Epithelial cell of esophagus (primary cell): ENCODE results near the gene ZNF354B.
A peak's percentile ranks its signal among the peaks of the same experiment; 100 is the strongest.
"Not testable (repeated sequence)": the region's sequence is repeated elsewhere in the genome, so short reads cannot be mapped to it uniquely, and the experiment has no call there.

Source experiments
- DNase-seq: peaks from one replicate; pipeline ENCODE4 v3.0.0; 2010; ENCODE audit warnings: low read depth
- H3K4me3 ChIP-seq: 2 replicates; pipeline ENCODE4 v1.5.1; 2011; ENCODE audit warnings: mild to moderate bottlenecking, low read length, control low read depth
- TF ChIP-seq, protein P1 (sequence below): IDR thresholded peaks from 2 replicates; pipeline ENCODE4 v1.5.1; 2011; ENCODE audit warnings: low read depth, mild to moderate bottlenecking, low read length, control low read depth, inconsistent platforms; ENCODE audit not compliant: insufficient read depth; ENCODE audit errors: missing control alignments

ZNF354B gene

DNA sequence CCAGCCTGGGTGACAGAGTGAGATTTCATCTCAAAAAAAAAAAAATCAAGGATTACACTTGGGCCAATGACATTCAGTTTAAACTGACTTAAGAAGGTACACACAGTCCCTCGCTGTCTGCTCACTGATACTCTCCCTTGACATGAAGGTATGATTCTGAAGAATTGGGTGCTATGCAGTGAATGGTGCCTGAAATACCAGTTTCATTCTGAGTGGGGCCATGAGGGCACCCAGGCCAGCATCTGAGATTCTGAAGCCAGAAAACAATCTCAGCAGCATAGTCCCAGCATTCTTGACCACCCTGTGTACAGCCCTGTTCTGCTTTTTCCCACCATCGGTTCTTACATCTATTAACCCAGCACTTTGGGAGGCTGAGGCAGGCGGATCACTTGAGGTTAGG, 7.8 kb upstream of the ZNF354B start:
- H3K4me3 ChIP-seq, result no peak overlapping the region
- TF ChIP-seq, protein P1, sequence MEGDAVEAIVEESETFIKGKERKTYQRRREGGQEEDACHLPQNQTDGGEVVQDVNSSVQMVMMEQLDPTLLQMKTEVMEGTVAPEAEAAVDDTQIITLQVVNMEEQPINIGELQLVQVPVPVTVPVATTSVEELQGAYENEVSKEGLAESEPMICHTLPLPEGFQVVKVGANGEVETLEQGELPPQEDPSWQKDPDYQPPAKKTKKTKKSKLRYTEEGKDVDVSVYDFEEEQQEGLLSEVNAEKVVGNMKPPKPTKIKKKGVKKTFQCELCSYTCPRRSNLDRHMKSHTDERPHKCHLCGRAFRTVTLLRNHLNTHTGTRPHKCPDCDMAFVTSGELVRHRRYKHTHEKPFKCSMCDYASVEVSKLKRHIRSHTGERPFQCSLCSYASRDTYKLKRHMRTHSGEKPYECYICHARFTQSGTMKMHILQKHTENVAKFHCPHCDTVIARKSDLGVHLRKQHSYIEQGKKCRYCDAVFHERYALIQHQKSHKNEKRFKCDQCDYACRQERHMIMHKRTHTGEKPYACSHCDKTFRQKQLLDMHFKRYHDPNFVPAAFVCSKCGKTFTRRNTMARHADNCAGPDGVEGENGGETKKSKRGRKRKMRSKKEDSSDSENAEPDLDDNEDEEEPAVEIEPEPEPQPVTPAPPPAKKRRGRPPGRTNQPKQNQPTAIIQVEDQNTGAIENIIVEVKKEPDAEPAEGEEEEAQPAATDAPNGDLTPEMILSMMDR, result no peak
- no peak for DNase-seq

DNA sequence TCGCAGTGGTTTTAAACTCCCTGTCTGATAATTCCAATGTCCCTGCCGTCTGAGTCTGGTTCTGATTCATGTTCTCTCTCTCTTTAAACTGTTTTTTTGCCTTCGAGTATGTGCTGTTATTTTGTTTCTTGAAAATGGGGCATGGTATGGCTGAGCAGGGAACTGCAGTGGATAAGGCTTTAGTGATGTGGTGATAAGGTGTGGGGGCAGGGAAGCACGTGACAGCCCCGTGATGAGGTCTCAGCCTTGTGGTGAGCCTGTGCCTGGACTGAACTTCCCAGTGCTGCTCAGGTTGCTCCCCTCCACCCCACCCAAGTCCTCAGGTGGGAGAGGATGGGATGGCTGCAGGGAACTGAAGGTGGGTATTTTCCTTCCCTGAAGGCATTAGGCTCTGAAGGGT, 5.5 kb upstream of the ZNF354B start:
- no peak for DNase-seq
- TF ChIP-seq, protein P1, result no peak
- no peak overlapping the region for H3K4me3 ChIP-seq

DNA sequence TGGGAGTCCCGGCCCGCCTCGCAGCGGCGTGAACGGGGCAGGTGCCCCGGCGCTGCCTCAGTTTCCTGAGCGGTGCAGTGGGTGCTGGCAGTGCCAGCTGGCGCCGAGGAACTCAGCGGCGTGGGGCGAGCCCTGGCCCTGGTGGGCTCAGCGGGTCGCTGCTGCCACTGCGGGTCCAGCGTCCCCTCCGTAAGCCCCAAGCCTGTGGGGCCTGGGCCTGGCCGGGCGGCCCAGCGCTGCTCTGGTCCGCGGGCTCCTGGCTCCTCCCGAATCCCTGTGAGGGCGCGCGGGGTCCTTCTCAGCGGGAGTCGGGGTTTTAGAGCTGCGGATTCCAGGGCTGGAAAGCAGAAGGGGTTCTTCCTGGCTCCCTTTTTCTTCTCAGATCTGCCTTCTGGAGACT, 862 bp downstream of the ZNF354B start:
- not testable (repeated sequence) for DNase-seq
- H3K4me3 ChIP-seq, result peak overlapping the region; percentile 56

DNA sequence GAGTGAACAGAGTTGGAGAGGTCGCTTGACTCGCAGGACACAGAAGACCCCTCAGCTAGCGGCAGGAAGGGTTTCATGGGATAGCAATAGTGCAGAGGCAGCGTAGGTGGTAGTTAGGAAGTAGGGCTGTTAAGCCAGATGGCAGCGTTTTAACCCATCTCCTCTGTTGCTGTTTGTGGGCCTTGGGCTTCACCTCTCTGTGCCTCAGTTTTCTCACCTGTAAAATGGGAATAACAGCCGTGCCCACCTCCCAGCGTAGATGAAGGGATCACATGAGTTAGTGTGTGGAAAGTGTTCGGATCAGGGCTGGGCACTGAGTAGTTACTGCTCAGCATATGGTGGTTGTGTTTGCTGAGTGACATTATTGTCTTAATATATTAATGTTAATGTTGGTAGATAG, 1.9 kb downstream of the ZNF354B start:
- TF ChIP-seq, protein P1, result no peak
- H3K4me3 ChIP-seq, result no peak overlapping the region
- DNase-seq, result no peak

DNA sequence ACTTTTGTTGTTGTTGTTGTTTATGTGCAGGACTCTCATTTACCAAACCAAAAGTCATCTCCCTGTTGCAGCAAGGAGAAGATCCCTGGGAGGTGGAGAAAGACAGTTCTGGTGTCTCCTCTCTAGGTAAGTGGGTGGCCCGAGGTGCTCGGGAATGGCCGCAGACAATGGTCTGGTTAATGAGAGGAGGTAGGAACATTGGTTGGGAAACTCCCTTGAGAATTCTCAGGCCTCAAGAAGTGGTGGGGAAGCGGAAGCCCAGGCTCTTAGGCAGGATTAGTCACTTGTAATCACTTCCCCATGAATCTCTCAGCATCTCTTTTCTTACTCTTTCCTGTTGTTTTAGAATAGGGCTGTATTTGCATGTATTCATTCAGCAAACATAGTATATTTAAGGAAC, 7.2 kb downstream of the ZNF354B start:
- TF ChIP-seq, protein P1, result no peak
- DNase-seq, result no peak
- H3K4me3 ChIP-seq, result no peak overlapping the region

DNA sequence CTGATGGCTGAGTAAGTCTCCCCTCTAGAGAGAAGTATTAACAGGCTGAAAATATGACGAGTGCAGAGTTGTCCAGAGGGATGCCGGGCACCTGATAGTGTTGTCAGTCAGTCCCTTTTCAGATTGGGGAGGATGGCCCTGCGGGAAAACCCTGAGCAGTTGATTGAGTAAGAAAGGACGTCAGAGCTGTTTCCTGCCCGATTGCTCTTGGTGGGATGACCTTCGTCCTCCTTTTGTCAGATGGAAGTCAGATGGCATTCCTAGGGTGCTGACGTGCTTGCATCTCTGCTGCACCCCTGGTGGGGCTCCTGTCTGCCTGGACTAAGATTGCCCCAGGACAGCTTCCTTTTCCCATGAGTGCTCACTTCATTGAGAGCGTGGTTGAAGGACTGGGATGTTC, 9.8 kb downstream of the ZNF354B start:
- no peak overlapping the region for H3K4me3 ChIP-seq
- DNase-seq, result no peak
- TF ChIP-seq, protein P1, result no peak

DNA sequence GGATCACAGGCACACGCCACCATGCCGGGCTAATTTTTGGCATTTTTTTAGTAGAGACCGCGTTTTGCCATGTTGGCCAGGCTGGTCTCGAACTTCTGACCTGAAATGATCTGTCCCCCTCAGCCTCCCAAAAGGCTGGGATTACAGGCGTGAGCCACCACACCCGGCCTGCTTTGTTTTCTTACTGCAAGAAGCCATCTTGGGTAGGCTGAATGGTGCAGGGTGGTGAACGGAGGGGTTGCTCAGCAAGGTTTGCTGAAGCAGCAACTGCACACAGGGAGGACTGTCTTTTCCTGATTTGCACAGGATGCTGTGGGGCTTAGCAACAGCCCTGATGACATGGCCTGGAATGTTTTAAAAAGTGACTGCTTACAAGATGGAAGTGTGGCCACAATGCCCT, 10.7 kb downstream of the ZNF354B start:
- DNase-seq, result no peak
- TF ChIP-seq, protein P1, result no peak

DNA sequence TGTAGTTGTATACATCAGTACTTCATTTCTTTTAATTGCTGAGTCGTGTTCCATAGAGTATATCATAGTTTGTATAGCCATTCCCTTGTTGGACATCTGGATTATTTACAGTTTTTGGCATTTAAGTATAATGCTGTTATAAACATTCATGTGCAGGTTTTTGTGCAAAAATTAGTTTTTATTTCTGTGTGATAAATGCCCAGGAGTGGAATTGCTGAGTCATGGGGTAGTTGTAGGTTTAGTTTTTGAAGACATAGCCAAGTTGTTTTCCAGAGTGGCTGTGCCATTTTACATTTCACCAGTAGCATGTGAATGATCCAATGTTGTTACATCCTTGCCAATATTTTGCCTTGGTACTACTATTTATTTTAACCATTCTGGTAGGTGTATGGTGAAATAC, 12.5 kb downstream of the ZNF354B start:
- H3K4me3 ChIP-seq, result no peak overlapping the region
- TF ChIP-seq, protein P1, result no peak
- DNase-seq, result no peak

More for the DNA sequence above, 10.7 kb downstream of the ZNF354B start:
- no peak overlapping the region for H3K4me3 ChIP-seq

DNA sequence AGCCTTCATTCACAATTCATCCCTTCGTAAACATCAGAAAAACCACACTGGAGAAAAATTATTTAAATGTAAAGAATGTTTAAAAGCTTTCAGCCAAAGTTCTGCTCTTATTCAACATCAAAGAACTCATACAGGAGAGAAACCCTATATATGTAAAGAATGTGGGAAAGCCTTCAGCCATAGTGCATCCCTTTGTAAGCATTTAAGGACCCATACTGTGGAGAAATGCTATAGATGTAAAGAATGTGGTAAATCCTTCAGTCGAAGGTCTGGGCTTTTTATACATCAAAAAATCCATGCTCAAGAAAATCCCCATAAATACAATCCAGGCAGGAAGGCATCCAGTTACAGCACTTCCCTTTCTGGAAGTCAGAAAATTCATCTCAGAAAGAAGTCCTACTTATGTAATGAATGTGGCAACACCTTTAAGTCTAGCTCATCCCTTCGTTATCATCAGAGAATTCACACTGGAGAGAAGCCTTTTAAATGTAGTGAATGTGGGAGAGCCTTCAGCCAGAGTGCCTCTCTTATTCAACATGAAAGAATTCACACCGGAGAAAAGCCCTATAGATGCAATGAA, 23.5 kb downstream of the ZNF354B start:
- not testable (repeated sequence) for H3K4me3 ChIP-seq, DNase-seq
